Peyer's patch (tissue), 4 donors: ENCODE measurements around the gene CDIP1.

Experiments used
- POLR2A ChIP-seq, 2 donors: fragments of 450-650 bp; IDR thresholded peaks; one replicate each; pipeline ENCODE4 v1.5.1; 2017; ENCODE audit warnings: antibody characterized with exemption in 2 of 2, mild to moderate bottlenecking in 2 of 2, moderate library complexity in 2 of 2
- TF ChIP-seq, protein P1 (sequence below), 6 experiments: fragments of 450-650 bp in 4 of 6; fragments of 200-600 bp in 2 of 6; sonication (generic) in 1 of 6; IDR thresholded peaks; one replicate each; pipeline ENCODE4 v1.5.1; 2017 to 2019; ENCODE audit warnings: antibody characterized with exemption in 6 of 6, mild to moderate bottlenecking in 3 of 6, moderate library complexity in 1 of 6

DNA sequence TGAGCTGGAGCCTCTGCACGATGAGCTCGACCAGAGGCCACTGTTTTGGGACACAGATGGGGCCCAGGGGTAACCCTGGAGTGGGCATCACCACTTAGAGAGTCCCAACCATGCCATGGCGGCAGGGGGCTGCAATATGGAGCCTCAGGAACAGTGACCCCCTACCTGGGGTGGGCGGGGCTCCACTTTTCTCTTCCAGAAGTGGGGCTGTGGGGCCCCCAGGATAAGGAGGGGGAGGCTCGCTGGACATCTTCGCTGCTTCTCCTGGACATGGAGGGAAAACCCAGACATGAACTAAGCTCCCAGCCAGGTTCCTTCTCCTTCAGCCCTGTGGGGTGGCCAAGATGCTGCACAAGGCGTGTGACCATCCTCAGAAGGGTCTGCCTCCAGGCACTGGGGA, 24.7 kb downstream of the CDIP1 start:
- TF ChIP-seq, protein P1, sequence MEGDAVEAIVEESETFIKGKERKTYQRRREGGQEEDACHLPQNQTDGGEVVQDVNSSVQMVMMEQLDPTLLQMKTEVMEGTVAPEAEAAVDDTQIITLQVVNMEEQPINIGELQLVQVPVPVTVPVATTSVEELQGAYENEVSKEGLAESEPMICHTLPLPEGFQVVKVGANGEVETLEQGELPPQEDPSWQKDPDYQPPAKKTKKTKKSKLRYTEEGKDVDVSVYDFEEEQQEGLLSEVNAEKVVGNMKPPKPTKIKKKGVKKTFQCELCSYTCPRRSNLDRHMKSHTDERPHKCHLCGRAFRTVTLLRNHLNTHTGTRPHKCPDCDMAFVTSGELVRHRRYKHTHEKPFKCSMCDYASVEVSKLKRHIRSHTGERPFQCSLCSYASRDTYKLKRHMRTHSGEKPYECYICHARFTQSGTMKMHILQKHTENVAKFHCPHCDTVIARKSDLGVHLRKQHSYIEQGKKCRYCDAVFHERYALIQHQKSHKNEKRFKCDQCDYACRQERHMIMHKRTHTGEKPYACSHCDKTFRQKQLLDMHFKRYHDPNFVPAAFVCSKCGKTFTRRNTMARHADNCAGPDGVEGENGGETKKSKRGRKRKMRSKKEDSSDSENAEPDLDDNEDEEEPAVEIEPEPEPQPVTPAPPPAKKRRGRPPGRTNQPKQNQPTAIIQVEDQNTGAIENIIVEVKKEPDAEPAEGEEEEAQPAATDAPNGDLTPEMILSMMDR (IDR thresholded peaks at IDR 0.05), result no peak
- no peak for TF ChIP-seq POLR2A (IDR thresholded peaks at IDR 0.05)
